Measurements from ENCODE around the gene VPS33A. TPM values are rescaled to one million over a fixed set of nuclear protein-coding genes. Genes with fewer than 3 reads are reported as not detected.

VPS33A gene
- polyA plus RNA-seq, 1 experiment: 13.2 TPM

DNA sequence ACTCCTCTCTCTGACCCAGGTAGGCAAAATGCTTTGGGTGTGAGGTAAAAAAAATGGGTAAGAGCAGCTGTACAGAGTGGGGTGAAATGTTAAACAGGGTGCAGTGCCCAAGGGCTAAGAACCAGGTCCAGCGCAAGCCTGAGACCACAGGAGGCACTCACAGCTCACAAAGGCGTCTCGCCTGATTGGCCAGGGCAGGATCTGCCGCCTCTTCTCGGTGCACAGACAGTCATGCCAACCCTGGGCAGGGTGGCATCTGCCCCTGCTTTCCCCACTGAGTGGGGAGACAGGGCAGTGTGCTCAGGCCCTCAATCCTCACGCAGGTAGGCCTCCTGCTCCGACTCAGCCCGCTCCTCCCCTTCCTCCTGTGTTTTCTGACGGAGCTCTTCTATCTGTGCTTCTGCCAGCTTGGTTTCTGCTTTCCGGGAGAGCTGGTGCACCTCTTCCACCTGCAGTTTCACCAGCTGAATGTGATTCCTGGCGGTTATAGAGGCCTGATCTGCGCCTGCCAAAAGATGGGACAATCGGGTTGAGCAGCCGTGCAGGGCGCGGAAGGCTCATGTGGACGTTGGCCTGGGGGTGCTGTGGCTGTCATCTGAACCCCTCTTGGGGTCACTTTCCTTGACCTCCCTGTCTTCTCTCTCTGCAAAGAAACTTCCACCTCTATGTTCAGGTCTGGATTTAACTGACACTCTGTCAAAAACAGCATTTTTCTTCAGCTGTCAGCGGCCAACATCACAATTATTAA lies 58.0 kb downstream of the VPS33A start:
- POLR2A ChIA-PET: no interaction called here
- DNase-seq (ENCODE audit: low read depth): no peak
- CTCF ChIA-PET: no interaction called here
- Histone ChIP-seq H3K27me3 (ENCODE audit: control insufficient read depth, insufficient read depth, low read length) (peaks cover 10% of the 10 kb centered on the region), H3K36me3 (ENCODE audit: control insufficient read depth, insufficient read depth, low read length) (peaks cover 16% of the 10 kb centered on the region), H3K4me3 (ENCODE audit: low read depth, low read length) (no peak overlapping the region)
- TF ChIP-seq, protein P1, sequence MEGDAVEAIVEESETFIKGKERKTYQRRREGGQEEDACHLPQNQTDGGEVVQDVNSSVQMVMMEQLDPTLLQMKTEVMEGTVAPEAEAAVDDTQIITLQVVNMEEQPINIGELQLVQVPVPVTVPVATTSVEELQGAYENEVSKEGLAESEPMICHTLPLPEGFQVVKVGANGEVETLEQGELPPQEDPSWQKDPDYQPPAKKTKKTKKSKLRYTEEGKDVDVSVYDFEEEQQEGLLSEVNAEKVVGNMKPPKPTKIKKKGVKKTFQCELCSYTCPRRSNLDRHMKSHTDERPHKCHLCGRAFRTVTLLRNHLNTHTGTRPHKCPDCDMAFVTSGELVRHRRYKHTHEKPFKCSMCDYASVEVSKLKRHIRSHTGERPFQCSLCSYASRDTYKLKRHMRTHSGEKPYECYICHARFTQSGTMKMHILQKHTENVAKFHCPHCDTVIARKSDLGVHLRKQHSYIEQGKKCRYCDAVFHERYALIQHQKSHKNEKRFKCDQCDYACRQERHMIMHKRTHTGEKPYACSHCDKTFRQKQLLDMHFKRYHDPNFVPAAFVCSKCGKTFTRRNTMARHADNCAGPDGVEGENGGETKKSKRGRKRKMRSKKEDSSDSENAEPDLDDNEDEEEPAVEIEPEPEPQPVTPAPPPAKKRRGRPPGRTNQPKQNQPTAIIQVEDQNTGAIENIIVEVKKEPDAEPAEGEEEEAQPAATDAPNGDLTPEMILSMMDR (IDR thresholded peaks at IDR 0.05; ENCODE audit: insufficient read depth, low read depth, low read length): no peak

DNA sequence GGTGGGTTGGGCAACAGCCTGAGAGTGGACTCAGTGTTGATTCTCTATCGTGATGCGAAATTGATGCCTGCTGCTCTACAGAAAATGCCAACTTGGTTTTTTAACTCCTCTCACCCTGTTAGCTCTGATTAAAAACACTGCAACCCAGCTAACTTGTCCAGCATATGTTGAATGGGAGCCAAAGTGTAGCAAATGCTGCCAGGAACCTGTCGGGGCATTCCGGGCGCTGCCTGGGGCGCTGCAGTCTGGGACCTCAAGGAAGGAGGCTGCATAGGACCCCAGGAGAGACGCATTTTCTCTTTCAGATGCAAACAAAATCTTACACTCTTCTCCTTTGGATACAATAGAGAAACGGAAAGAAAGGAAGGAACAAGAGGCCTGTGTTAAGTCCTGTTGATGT lies 58.9 kb downstream of the VPS33A start:
- CTCF ChIA-PET: no interaction called here
- DNase-seq (ENCODE audit: low read depth): no peak
- POLR2A ChIA-PET: no interaction called here
- TF ChIP-seq, protein P1 (IDR thresholded peaks at IDR 0.05; ENCODE audit: insufficient read depth, low read depth, low read length): no peak
- Histone ChIP-seq H3K27me3 (ENCODE audit: control insufficient read depth, insufficient read depth, low read length) (peaks cover 10% of the 10 kb centered on the region), H3K36me3 (ENCODE audit: control insufficient read depth, insufficient read depth, low read length) (peaks cover 16% of the 10 kb centered on the region), H3K4me3 (ENCODE audit: low read depth, low read length) (no peak overlapping the region)

DNA sequence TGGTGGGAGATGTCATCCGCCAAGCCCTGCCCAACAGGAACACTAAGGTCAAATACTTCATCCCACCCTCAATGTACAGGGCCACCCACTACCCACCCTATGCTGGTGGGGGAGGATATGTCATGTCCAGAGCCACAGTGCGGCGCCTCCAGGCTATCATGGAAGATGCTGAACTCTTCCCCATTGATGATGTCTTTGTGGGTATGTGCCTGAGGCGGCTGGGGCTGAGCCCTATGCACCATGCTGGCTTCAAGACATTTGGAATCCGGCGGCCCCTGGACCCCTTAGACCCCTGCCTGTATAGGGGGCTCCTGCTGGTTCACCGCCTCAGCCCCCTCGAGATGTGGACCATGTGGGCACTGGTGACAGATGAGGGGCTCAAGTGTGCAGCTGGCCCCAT lies 59.3 kb downstream of the VPS33A start:
- TF ChIP-seq, protein P1 (IDR thresholded peaks at IDR 0.05; ENCODE audit: insufficient read depth, low read depth, low read length): no peak
- DNase-seq (ENCODE audit: low read depth): no peak
- POLR2A ChIA-PET: no interaction called here

DNA sequence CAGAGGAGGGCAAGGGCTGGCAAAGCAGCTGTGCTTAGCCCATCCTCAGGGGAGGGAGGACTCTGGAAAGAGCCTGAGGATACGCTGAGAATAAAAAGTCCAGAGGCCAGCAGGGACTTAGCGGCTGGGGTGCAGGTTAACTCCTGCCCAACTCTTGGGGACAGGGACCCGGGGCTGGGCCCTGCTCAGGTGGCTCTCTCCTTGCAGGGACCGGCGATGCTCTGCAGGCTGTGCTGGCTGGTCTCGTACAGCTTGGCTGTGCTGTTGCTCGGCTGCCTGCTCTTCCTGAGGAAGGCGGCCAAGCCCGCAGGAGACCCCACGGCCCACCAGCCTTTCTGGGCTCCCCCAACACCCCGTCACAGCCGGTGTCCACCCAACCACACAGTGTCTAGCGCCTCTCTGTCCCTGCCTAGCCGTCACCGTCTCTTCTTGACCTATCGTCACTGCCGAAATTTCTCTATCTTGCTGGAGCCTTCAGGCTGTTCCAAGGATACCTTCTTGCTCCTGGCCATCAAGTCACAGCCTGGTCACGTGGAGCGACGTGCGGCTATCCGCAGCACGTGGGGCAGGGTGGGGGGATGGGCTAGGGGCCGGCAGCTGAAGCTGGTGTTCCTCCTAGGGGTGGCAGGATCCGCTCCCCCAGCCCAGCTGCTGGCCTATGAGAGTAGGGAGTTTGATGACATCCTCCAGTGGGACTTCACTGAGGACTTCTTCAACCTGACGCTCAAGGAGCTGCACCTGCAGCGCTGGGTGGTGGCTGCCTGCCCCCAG lies 60.0 kb downstream of the VPS33A start:
- TF ChIP-seq, protein P1 (IDR thresholded peaks at IDR 0.05; ENCODE audit: insufficient read depth, low read depth, low read length): no peak
- peaks cover 16% of the 10 kb centered on the region for H3K36me3 ChIP-seq (ENCODE audit: control insufficient read depth, insufficient read depth, low read length)
- ChIA-PET CTCF (no interaction called here), POLR2A (no interaction called here)
- H3K4me3 ChIP-seq (ENCODE audit: low read depth, low read length): no peak overlapping the region
- no peak for DNase-seq (ENCODE audit: low read depth)
- H3K27me3 ChIP-seq (ENCODE audit: control insufficient read depth, insufficient read depth, low read length): peaks cover 10% of the 10 kb centered on the region

More for the DNA sequence above, 59.3 kb downstream of the VPS33A start:
- CTCF ChIA-PET: no interaction called here
- Histone ChIP-seq H3K4me3 (ENCODE audit: low read depth, low read length) (no peak overlapping the region), H3K36me3 (ENCODE audit: control insufficient read depth, insufficient read depth, low read length) (peaks cover 16% of the 10 kb centered on the region), H3K27me3 (ENCODE audit: control insufficient read depth, insufficient read depth, low read length) (peaks cover 10% of the 10 kb centered on the region)

DNA sequence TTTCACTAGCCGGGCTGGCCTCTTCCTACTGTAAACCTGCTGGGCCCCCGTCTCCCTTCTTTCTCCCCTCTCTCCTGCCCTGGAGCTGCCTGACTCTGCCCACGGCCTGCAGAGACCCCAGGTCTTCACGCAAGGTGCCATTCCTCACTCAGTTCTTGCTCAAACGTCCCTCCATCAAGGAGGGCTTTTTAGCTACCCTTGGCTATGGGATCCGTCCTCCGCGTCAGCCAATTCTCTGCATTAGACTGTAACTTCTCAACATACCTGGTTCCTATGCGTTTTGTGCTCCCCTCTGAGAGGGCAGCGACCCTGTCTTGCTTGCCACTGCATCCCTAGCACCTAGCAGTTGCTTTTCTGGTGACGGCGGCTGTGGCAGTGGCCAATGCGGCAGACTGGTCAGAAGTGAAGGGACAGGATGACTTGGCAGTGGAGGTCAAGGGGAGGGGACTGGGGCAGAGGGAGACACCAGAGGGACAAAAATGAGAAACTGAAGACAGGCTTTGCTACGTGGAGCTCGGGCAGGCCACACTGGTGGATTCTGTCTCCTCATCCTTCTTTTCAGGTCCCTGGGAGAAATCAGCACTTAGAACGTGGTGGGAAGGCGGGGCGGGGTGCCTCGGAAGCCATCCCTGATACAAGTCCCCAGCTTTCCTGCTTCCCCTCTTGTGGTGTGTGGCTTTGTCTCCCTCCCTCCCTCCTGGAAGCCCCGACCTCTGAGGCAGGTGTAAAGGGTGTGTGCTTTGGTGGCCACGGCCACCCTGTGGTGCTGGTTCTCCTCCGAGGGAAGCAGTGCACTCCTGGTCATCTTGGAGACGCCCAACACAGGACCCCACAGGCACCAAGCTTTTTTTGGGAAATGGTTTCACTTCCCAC lies 61.0 kb downstream of the VPS33A start:
- TF ChIP-seq, protein P1 (IDR thresholded peaks at IDR 0.05; ENCODE audit: insufficient read depth, low read depth, low read length): no peak
- Histone ChIP-seq H3K27me3 (ENCODE audit: control insufficient read depth, insufficient read depth, low read length) (peaks cover 10% of the 10 kb centered on the region), H3K4me3 (ENCODE audit: low read depth, low read length) (no peak overlapping the region), H3K36me3 (ENCODE audit: control insufficient read depth, insufficient read depth, low read length) (peaks cover 15% of the 10 kb centered on the region)
- ChIA-PET CTCF (no interaction called here), POLR2A (no interaction called here)
- no peak for DNase-seq (ENCODE audit: low read depth)

Measured in BJ (cell line).